DMS153 (cell line): ENCODE data around the gene CTDSPL.

ENCODE experiments used
- DNase-seq: peaks from one replicate; lab custom pipeline; 2025; lab: John Stamatoyannopoulos, UW

The CTDSPL gene

GRCh38 chr3:37853691-37854413, 7.8 kb upstream of the CTDSPL start:
- no peak for DNase-seq

- DNase-seq: peak; percentile 17
Observed at GRCh38 chr3:37855363-37855970, 6.2 kb upstream of the CTDSPL start.

GRCh38 chr3:37856381-37856780, 5.3 kb upstream of the CTDSPL start:
- no peak for DNase-seq

GRCh38 chr3:37858742-37859141, 2.9 kb upstream of the CTDSPL start:
- no peak for DNase-seq

GRCh38 chr3:37859354-37859753, 2.3 kb upstream of the CTDSPL start:
- DNase-seq: no peak

- no peak for DNase-seq
Observed at GRCh38 chr3:37859908-37860199, 1.8 kb upstream of the CTDSPL start.

- no peak for DNase-seq
Observed at GRCh38 chr3:37862219-37862902, 681 bp downstream of the CTDSPL start.

- no peak for DNase-seq
Observed at GRCh38 chr3:37862903-37863815, 1.5 kb downstream of the CTDSPL start.

- no peak for DNase-seq
Observed at GRCh38 chr3:37863949-37864822, 2.5 kb downstream of the CTDSPL start.

- no peak for DNase-seq
Observed at GRCh38 chr3:37864904-37865303, 3.2 kb downstream of the CTDSPL start.

- DNase-seq: no peak
Observed at GRCh38 chr3:37867144-37867543, 5.5 kb downstream of the CTDSPL start.

GRCh38 chr3:37871858-37872257, 10.2 kb downstream of the CTDSPL start:
- DNase-seq: no peak

GRCh38 chr3:37872413-37873160, 10.9 kb downstream of the CTDSPL start:
- DNase-seq: no peak

GRCh38 chr3:37876279-37876678, 14.6 kb downstream of the CTDSPL start:
- no peak for DNase-seq

- no peak for DNase-seq
Observed at GRCh38 chr3:37882711-37883110, 21.0 kb downstream of the CTDSPL start.

- DNase-seq: no peak
Observed at GRCh38 chr3:37885814-37886213, 24.1 kb downstream of the CTDSPL start.

- no peak for DNase-seq
Observed at GRCh38 chr3:37886395-37886794, 24.7 kb downstream of the CTDSPL start.

- no peak for DNase-seq
Observed at GRCh38 chr3:37887062-37887461, 25.4 kb downstream of the CTDSPL start.

- DNase-seq: no peak
Observed at GRCh38 chr3:37887824-37888223, 26.1 kb downstream of the CTDSPL start.

GRCh38 chr3:37888421-37888820, 26.7 kb downstream of the CTDSPL start:
- DNase-seq: no peak

GRCh38 chr3:37890522-37890921, 28.8 kb downstream of the CTDSPL start:
- no peak for DNase-seq
